Suprapubic skin (tissue), 4 donors: Measurements from ENCODE around the gene BEST1. TPM values are rescaled to one million over a fixed set of nuclear protein-coding genes. Genes with fewer than 3 reads are reported as not detected.

Experiments used
- DNase-seq, 2 donors: peaks; one replicate each; pipeline ENCODE4 v3.0.0-alpha.2; 2019; ENCODE audit warnings: low spot score in 2 of 2
- H3K27ac ChIP-seq: fragments of 200-600 bp; sonication (generic); one replicate; pipeline ENCODE4 v1.5.1; 2019
- H3K27me3 ChIP-seq: fragments of 200-600 bp; sonication (generic); one replicate; pipeline ENCODE4 v1.5.1; 2019
- H3K36me3 ChIP-seq: fragments of 200-600 bp; sonication (generic); one replicate; pipeline ENCODE4 v1.5.1; 2019
- H3K4me1 ChIP-seq: fragments of 200-600 bp; sonication (generic); one replicate; pipeline ENCODE4 v1.5.1; 2019
- H3K4me3 ChIP-seq: fragments of 200-600 bp; sonication (generic); one replicate; pipeline ENCODE4 v1.5.1; 2019; ENCODE audit warnings: mild to moderate bottlenecking
- H3K9me3 ChIP-seq: fragments of 200-600 bp; sonication (generic); one replicate; pipeline ENCODE4 v1.5.1; 2019
- EP300 ChIP-seq: sonication (generic); formaldehyde crosslinking; IDR thresholded peaks from one replicate; pipeline ENCODE4 v1.6.1; 2017; ENCODE audit warnings: antibody characterized with exemption
- POLR2A ChIP-seq, 2 donors: fragments of 450-650 bp; IDR thresholded peaks; one replicate each; pipeline ENCODE4 v1.6.1; 2017; ENCODE audit warnings: antibody characterized with exemption in 2 of 2, mild to moderate bottlenecking in 2 of 2, moderate library complexity in 2 of 2
- POLR2AphosphoS5 ChIP-seq, 3 donors: sonication (generic); formaldehyde crosslinking; IDR thresholded peaks; one replicate each; pipeline ENCODE4 v1.6.1; 2017; ENCODE audit warnings: antibody characterized with exemption in 3 of 3
- WGBS: methylation state at CpG from one replicate; pipeline ENCODE4 v1.1.5; 2018; 5-methylcytosine and 5-hydroxymethylcytosine counted together
- total RNA-seq, 4 donors: library from RNA; depleted of rRNA; stranded (reverse); fragments of >200 nt; gene quantifications; one replicate each; pipeline ENCODE4 v1.1.0, GENCODE V29; 2016
- TF ChIP-seq, protein P1 (sequence below), 2 donors: fragments of 200-600 bp in 1 of 2; fragments of 450-650 bp in 1 of 2; sonication (generic) in 1 of 2; IDR thresholded peaks; one replicate each; pipeline ENCODE4 v1.5.1; 2016 to 2019; ENCODE audit warnings: antibody characterized with exemption in 2 of 2, mild to moderate bottlenecking in 1 of 2, moderate library complexity in 1 of 2

The BEST1 gene
- total RNA-seq, 4 donors from 2014 or later = 1.5 to 4.1 (median 2.5) TPM

DNA sequence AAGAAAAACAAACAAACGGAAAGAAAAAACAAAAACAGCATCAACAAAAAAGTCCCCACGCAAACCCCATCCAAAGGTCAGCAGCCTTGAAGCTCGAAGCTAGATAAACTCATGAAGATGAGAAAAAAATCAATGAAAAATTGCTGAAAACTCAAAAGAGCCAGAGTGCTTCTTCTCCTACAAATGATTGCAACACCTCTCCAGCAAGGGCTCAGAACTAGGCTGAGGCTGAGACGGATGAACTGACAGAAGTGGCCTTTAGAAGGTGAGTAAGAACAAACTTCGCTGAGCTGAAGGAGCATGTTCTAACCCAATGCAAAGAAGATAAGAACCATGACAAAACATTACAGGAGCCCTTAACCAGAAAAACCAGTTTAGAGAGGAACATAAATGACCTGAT is 35.7 kb downstream of the BEST1 start:
- Histone ChIP-seq H3K9me3 (no peaks in the 10 kb centered on the region), H3K27me3 (no peaks in the 10 kb centered on the region), H3K36me3 (no peaks in the 10 kb centered on the region), H3K4me3 (no peak overlapping the region), H3K27ac (no peak overlapping the region), H3K4me1 (peaks cover 1% of the 10 kb centered on the region)
- no peak for DNase-seq
- 90% methylated on average over 5 of the region's 5 CpGs for WGBS
- TF ChIP-seq EP300 = no peak
- no peak for TF ChIP-seq POLR2AphosphoS5 (IDR thresholded peaks at IDR 0.05)
- TF ChIP-seq, protein P1, sequence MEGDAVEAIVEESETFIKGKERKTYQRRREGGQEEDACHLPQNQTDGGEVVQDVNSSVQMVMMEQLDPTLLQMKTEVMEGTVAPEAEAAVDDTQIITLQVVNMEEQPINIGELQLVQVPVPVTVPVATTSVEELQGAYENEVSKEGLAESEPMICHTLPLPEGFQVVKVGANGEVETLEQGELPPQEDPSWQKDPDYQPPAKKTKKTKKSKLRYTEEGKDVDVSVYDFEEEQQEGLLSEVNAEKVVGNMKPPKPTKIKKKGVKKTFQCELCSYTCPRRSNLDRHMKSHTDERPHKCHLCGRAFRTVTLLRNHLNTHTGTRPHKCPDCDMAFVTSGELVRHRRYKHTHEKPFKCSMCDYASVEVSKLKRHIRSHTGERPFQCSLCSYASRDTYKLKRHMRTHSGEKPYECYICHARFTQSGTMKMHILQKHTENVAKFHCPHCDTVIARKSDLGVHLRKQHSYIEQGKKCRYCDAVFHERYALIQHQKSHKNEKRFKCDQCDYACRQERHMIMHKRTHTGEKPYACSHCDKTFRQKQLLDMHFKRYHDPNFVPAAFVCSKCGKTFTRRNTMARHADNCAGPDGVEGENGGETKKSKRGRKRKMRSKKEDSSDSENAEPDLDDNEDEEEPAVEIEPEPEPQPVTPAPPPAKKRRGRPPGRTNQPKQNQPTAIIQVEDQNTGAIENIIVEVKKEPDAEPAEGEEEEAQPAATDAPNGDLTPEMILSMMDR (IDR thresholded peaks at IDR 0.05) = no peak
- no peak for TF ChIP-seq POLR2A (IDR thresholded peaks at IDR 0.05)

DNA sequence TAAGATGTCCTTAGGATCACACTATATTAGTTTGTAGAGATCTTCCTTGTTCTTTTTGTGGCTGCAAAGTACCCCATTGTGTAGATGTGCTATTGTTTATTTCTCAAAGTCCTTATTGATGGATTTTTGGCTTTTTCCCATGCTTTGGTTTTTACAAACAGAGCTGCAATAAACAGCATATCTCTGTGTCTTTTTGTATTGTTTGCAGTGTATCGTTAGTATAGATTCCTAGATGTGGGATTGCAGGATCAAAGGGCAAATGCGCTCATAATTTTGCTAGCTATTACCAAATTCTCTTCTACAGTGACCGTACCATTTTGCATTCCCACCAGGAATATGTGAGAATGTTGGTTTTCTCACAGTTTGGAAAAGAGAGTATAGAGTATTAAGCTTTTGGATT is 44.8 kb downstream of the BEST1 start:
- Histone ChIP-seq H3K4me1 (no peaks in the 10 kb centered on the region), H3K27me3 (no peaks in the 10 kb centered on the region), H3K9me3 (peaks cover 4% of the 10 kb centered on the region), H3K27ac (no peak overlapping the region), H3K36me3 (no peaks in the 10 kb centered on the region), H3K4me3 (no peak overlapping the region)
- no peak for DNase-seq
- TF ChIP-seq EP300 = no peak
- no peak for TF ChIP-seq POLR2AphosphoS5 (IDR thresholded peaks at IDR 0.05)
- no peak for TF ChIP-seq POLR2A (IDR thresholded peaks at IDR 0.05)
- TF ChIP-seq, protein P1 (IDR thresholded peaks at IDR 0.05) = no peak
- WGBS = 83% methylated on average over 3 of the region's 3 CpGs

DNA sequence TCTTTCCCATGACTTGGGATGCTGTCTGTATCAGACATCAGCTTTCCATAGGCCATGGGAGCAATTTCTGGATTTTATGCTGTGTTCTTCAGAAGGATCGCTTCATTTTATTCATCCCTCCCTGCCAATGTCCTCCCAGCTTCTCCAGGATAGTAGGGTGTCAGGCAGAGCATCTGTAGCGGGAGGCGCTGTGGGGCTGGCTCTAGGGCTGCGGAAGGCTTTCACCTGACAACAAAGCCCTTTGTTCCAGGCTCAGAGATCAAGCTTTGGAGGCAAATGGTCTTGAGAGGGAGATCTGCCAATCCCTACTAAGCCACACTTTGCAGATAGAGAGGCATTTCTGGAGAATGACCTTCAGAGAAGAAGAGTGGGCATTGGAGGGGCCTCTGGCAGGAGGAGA is 46.8 kb downstream of the BEST1 start:
- WGBS = 95% methylated on average over 4 of the region's 4 CpGs
- H3K27me3 ChIP-seq = no peaks in the 10 kb centered on the region
- no peak for DNase-seq

DNA sequence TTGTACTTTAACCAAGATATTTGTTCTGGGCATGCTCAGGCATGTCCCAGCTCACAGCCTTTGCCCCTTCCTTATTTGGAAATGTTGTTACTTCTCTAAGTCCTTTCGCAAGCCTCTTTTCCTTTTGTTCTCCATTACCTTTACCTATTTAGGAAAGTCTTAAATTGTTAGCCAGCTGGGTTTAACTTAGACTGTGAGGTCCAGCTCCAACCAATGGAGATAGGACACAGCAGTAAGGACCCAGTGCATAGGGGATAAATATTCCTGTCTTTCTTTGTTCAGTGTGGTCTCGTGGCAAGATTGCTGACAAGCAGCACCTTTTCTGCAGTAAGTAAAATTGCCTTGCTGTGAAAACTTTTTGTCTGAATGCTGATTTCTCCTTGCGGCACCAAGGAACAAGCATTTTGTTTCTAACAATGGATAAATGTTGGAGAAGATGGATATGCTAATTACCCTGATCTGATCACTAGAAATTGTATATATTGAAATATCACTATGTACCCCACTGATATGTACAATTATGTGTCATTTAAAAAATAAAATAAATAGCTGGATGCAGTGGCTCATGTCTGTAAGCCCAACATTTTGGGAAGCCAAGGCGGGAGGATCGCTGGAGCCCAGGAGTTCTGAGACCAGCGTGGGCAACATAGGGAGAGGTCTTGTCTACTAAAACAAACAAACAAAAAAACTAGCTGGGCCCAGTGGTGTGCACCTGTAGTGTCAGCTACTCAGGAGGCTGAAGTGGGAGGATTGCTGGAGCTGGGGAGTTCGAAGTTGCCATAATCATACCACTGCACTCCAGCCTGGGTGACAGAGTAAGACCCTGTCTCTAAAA is 49.2 kb downstream of the BEST1 start:
- Histone ChIP-seq H3K4me1 (no peaks in the 10 kb centered on the region), H3K27ac (no peak overlapping the region), H3K4me3 (no peak overlapping the region), H3K36me3 (no peaks in the 10 kb centered on the region), H3K9me3 (peaks cover 4% of the 10 kb centered on the region), H3K27me3 (no peaks in the 10 kb centered on the region)
- TF ChIP-seq, protein P1 (IDR thresholded peaks at IDR 0.05) = no peak
- no peak for TF ChIP-seq POLR2AphosphoS5 (IDR thresholded peaks at IDR 0.05)
- no peak for TF ChIP-seq EP300
- TF ChIP-seq POLR2A (IDR thresholded peaks at IDR 0.05) = no peak
- WGBS = 93% methylated on average over 7 of the region's 7 CpGs
- DNase-seq = no peak

More for the DNA sequence above, 46.8 kb downstream of the BEST1 start:
- H3K9me3 ChIP-seq = peaks cover 4% of the 10 kb centered on the region
- no peaks in the 10 kb centered on the region for H3K36me3 ChIP-seq
- no peak overlapping the region for H3K27ac ChIP-seq
- no peak overlapping the region for H3K4me3 ChIP-seq
- H3K4me1 ChIP-seq = no peaks in the 10 kb centered on the region
- TF ChIP-seq EP300 (no peak), POLR2AphosphoS5 (IDR thresholded peaks at IDR 0.05) (no peak), POLR2A (IDR thresholded peaks at IDR 0.05) (no peak)
- TF ChIP-seq, protein P1 (IDR thresholded peaks at IDR 0.05) = no peak

DNA sequence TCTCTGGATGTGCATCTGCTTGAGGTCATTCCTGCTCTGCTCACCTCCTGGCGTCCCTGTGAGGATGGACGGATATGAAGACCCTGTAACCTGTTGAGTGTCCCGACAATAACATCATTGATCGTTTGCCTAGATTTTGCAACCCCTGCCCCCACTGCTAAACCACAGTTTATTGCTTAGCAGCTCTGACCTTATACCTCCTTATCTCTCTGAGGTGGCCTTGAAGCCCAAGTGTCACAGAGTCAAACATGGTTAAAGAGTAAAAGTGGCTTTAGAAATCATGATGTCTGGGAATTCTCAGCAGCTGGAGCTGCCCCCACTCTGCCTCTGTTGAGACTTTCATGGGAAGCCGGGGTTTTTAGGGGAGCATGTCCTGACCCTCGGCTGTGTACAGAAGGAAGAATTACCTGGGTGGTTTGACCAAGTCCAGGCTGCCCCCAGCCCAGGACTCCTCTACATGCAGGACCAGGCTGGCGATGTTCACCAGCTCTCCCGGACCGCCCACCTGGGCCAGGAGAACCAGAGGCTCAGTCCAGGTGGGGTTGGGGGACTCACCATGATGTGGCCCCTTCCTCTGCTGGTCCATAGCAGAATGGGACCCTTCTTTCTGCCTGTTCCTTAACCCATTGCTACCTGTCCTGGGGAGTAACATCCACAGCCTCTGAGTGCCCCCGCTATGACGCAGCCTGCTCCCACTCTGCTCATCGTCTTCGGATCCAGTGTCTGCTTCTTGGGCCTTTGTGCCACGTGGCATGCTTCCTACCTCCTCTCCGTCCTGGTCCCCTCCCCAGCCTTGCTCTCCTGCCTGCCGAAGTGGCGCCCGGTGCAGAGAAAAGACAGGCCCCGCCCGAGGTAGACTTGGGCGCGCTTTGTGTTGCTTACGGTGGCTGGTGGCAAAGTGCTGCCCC is 50.6 kb downstream of the BEST1 start:
- DNase-seq = no peak
- no peak for TF ChIP-seq EP300
- TF ChIP-seq, protein P1 (IDR thresholded peaks at IDR 0.05) = no peak
- TF ChIP-seq POLR2AphosphoS5 (IDR thresholded peaks at IDR 0.05) = no peak
- no peak for TF ChIP-seq POLR2A (IDR thresholded peaks at IDR 0.05)
- H3K4me3 ChIP-seq = no peak overlapping the region
- H3K27ac ChIP-seq = no peak overlapping the region
- peaks cover 4% of the 10 kb centered on the region for H3K9me3 ChIP-seq
- H3K27me3 ChIP-seq = no peaks in the 10 kb centered on the region
- peaks cover 9% of the 10 kb centered on the region for H3K4me1 ChIP-seq
- 89% methylated on average over 20 of the region's 23 CpGs for WGBS
- no peaks in the 10 kb centered on the region for H3K36me3 ChIP-seq
